ENCODE results near the gene RIF1.

- TF ChIP-seq TEAD4 (IDR thresholded peaks at IDR 0.05) (no peak), EGR1 (IDR thresholded peaks at IDR 0.05) (no peak), MAX (IDR thresholded peaks at IDR 0.05) (no peak), FOXM1 (IDR thresholded peaks at IDR 0.05; ENCODE audit: borderline replicate concordance, low read depth) (no peak), EP300 (IDR thresholded peaks at IDR 0.05; ENCODE audit: borderline replicate concordance) (no peak), ZBTB7A (IDR thresholded peaks at IDR 0.05; ENCODE audit: low read depth) (no peak), NFIC (IDR thresholded peaks at IDR 0.05) (no peak), TAF1 (IDR thresholded peaks at IDR 0.05; ENCODE audit: low read depth) (no peak), USF1 (IDR thresholded peaks at IDR 0.05) (no peak), REST (IDR thresholded peaks at IDR 0.05; ENCODE audit: low read depth) (no peak)
Observed at GRCh38 chr2:151481744-151482143, 72.0 kb downstream of the RIF1 start.

All from Ishikawa (cell line).